PC-9 (cell line): ENCODE results near the gene NUP188. TPM values are rescaled to one million over a fixed set of nuclear protein-coding genes. Genes with fewer than 3 reads are reported as not detected.

ENCODE experiments used
- BruUV-seq: library from RNA; stranded (reverse); fragments of 400-500 nt; replicated peaks from 2 replicates; lab custom pipeline; 2021; lab: Mats Ljungman, UMichigan
- CTCF ChIA-PET: fragments of 300-600 bp; sonication (Branson Sonifier 250); formaldehyde crosslinking; loops from one replicate; lab custom pipeline; 2022; ENCODE audit warnings: antibody characterized with exemption; lab: Charles Lee
- POLR2A ChIA-PET: fragments of 300-600 bp; sonication (Branson Sonifier 250); formaldehyde crosslinking; loops from one replicate; lab custom pipeline; 2022; ENCODE audit warnings: antibody characterized with exemption; ENCODE audit not compliant: unreplicated experiment; lab: Charles Lee
- DNase-seq, 2 experiments: peaks; one replicate each; pipeline versions ENCODE4 v3.0.0 to v3.0.0-alpha.2; 2015 to 2022; ENCODE audit warnings: mixed read lengths in 1 of 2
- H2AFZ ChIP-seq: fragments of 200-600 bp; sonication (generic); 2 replicates; pipeline ENCODE4 v1.8.1; 2017; ENCODE audit warnings: antibody characterized with exemption
- H3F3A ChIP-seq: fragments of 200-600 bp; sonication (generic); 2 replicates; pipeline ENCODE4 v1.8.1; 2017; ENCODE audit warnings: antibody characterized with exemption, mild to moderate bottlenecking, low read depth; ENCODE audit not compliant: insufficient read depth
- H3K27ac ChIP-seq: fragments of 200-600 bp; sonication (generic); 2 replicates; pipeline ENCODE4 v1.6.1; 2016; ENCODE audit warnings: mixed run types
- H3K27me3 ChIP-seq: fragments of 200-600 bp; sonication (generic); 2 replicates; pipeline ENCODE4 v1.6.1; 2016; ENCODE audit warnings: low read depth, mixed run types; ENCODE audit not compliant: insufficient read depth
- H3K36me3 ChIP-seq: fragments of 200-600 bp; sonication (generic); 2 replicates; pipeline ENCODE4 v1.6.1; 2016; ENCODE audit warnings: low read depth, mixed run types
- H3K4me1 ChIP-seq: fragments of 200-600 bp; sonication (generic); replicated peaks from 2 replicates; pipeline ENCODE4 v1.6.1; 2016; ENCODE audit warnings: mixed run types; ENCODE audit not compliant: insufficient read depth
- H3K4me2 ChIP-seq: fragments of 200-600 bp; sonication (generic); 2 replicates; pipeline ENCODE4 v1.6.1; 2017; ENCODE audit warnings: mixed run types
- H3K4me3 ChIP-seq: fragments of 200-600 bp; sonication (generic); 2 replicates; pipeline ENCODE4 v1.6.1; 2016; ENCODE audit warnings: mixed run types
- H3K79me2 ChIP-seq: fragments of 200-600 bp; sonication (generic); 2 replicates; pipeline ENCODE4 v1.6.1; 2017; ENCODE audit warnings: low read depth, mixed run types
- H3K9me2 ChIP-seq: fragments of 200-600 bp; sonication (generic); 2 replicates; pipeline ENCODE4 v1.8.1; 2017; ENCODE audit warnings: mild to moderate bottlenecking; ENCODE audit not compliant: insufficient read depth
- H3K9me3 ChIP-seq: fragments of 200-600 bp; sonication (generic); 2 replicates; pipeline ENCODE4 v1.8.1; 2016; ENCODE audit warnings: low read depth; ENCODE audit not compliant: insufficient read depth
- H4K20me1 ChIP-seq: fragments of 200-600 bp; sonication (generic); 2 replicates; pipeline ENCODE4 v1.8.1; 2017; ENCODE audit not compliant: insufficient read depth
- EZH2 ChIP-seq: fragments of 200-600 bp; sonication (generic); IDR thresholded peaks from 2 replicates; pipeline ENCODE4 v1.8.0; 2017; ENCODE audit warnings: antibody characterized with exemption, low read depth
- intact Hi-C: fragments of 100-400 bp; cut with micrococcal nuclease; formaldehyde crosslinking; loops from one replicate; pipeline ENCODE4 v1.10.0; 2022; ENCODE audit not compliant: unreplicated experiment
- total RNA-seq: library from RNA; stranded (reverse); gene quantifications from 2 replicates; pipeline ENCODE4 v1.2.3, GENCODE V29; 2021
- TF ChIP-seq, protein P1 (sequence below): fragments of 200-600 bp; sonication (generic); conservative IDR thresholded peaks from 2 replicates; pipeline ENCODE4 v1.6.1; 2017; ENCODE audit warnings: mixed run types, antibody characterized with exemption, mild to moderate bottlenecking, moderate library complexity

Gene NUP188
- total RNA-seq, 1 experiment from 2014 or later, result 90.0 TPM

DNA sequence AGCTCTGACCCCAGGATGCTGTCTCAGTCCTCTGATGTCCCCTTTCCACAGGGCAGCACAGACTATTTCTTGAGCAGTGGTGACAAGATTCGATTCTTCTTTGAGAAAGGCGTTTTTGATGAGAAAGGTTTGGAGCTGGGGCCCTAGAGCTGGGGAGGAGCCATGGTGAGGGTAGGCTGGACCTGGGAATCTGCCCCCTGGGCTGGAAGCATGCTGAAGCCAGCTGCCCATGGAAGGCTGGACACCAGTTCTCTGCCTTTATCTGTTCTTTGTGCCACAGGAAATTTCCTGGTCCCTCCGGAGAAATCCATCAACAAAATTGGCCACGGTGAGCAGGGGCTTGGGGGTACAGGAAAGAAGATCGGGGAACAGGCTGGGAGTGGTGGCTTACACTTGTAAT, 13.8 kb upstream of the NUP188 start:
- no peaks in the 10 kb centered on the region for H3K4me1 ChIP-seq
- H3K4me3 ChIP-seq, result no peak overlapping the region
- H3K79me2 ChIP-seq, result no peaks in the 10 kb centered on the region
- no peaks in the 10 kb centered on the region for H4K20me1 ChIP-seq
- POLR2A ChIA-PET, result no interaction called here
- no peak overlapping the region for H2AFZ ChIP-seq
- CTCF ChIA-PET, result interaction anchor here (0.6 kb wide), 1 partner anchor 818 kb away, joined by 4 read pairs; no protein-coding TSS in a partner anchor
- H3K9me2 ChIP-seq, result no peaks in the 10 kb centered on the region
- BruUV-seq, result no TSS peak
- H3F3A ChIP-seq, result peaks cover 4% of the 10 kb centered on the region; the same call in 1 of the 2 replicates
- H3K27me3 ChIP-seq, result no peaks in the 10 kb centered on the region
- H3K9me3 ChIP-seq, result no peaks in the 10 kb centered on the region
- H3K36me3 ChIP-seq, result no peaks in the 10 kb centered on the region
- no peak for TF ChIP-seq EZH2
- TF ChIP-seq, protein P1, sequence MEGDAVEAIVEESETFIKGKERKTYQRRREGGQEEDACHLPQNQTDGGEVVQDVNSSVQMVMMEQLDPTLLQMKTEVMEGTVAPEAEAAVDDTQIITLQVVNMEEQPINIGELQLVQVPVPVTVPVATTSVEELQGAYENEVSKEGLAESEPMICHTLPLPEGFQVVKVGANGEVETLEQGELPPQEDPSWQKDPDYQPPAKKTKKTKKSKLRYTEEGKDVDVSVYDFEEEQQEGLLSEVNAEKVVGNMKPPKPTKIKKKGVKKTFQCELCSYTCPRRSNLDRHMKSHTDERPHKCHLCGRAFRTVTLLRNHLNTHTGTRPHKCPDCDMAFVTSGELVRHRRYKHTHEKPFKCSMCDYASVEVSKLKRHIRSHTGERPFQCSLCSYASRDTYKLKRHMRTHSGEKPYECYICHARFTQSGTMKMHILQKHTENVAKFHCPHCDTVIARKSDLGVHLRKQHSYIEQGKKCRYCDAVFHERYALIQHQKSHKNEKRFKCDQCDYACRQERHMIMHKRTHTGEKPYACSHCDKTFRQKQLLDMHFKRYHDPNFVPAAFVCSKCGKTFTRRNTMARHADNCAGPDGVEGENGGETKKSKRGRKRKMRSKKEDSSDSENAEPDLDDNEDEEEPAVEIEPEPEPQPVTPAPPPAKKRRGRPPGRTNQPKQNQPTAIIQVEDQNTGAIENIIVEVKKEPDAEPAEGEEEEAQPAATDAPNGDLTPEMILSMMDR, result no peak
- intact Hi-C loops, result no loop called here
- DNase-seq, result no peak
- H3K27ac ChIP-seq, result no peak overlapping the region
- H3K4me2 ChIP-seq, result no peak overlapping the region

DNA sequence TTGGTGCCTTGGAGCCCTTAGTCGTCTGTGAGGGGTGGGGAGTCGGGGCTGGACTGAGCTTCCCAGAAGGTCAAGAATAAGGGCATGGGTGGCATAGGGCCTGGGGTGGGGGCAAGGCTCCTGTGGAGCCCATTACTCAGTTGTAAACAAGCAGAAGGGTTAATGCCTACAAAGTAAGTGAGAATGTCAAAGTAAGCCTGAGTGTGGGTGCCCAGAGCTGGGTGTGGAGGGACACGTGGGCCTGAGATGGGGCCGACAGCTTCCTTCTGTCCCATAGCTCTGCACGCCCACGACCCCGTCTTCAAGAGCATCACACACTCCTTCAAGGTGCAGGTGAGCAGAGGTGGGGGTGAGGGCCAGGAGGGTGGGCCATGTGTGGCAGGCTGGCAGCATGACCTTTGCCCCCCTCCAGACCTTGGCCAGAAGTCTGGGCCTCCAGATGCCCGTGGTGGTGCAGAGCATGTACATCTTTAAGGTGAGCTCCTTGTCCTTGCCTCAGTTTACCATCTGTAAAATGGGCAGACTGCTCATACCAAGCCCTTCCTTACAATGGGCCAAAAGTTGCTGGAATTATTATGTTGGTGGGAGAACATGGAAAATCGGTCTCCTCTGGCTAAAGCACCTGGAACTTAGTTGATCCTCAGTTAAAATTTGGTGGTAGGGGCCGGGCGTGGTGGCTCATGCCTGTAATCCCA, 11.2 kb upstream of the NUP188 start:
- no peak for DNase-seq
- no peaks in the 10 kb centered on the region for H4K20me1 ChIP-seq
- H3K9me2 ChIP-seq, result no peaks in the 10 kb centered on the region
- H3K27ac ChIP-seq, result no peak overlapping the region
- H3K27me3 ChIP-seq, result no peaks in the 10 kb centered on the region
- H3K9me3 ChIP-seq, result no peaks in the 10 kb centered on the region
- TF ChIP-seq EZH2, result no peak
- TF ChIP-seq, protein P1, result no peak
- H3K4me3 ChIP-seq, result no peak overlapping the region
- no peak overlapping the region for H2AFZ ChIP-seq
- H3K79me2 ChIP-seq, result no peaks in the 10 kb centered on the region
- intact Hi-C loops, result no loop called here
- no peak overlapping the region for H3K4me2 ChIP-seq
- H3K4me1 ChIP-seq, result no peaks in the 10 kb centered on the region
- no TSS peak for BruUV-seq
- no peaks in the 10 kb centered on the region for H3K36me3 ChIP-seq
- H3F3A ChIP-seq, result no peaks in the 10 kb centered on the region; the same call in 1 of the 2 replicates
- CTCF ChIA-PET, result interaction anchor here (0.6 kb wide), 2 partner anchors 73 to 641 kb away, joined by 4 to 5 read pairs; no protein-coding TSS in a partner anchor
- POLR2A ChIA-PET, result interaction anchor here (0.6 kb wide), 1 partner anchor 78 kb away, joined by 3 read pairs; no protein-coding TSS in a partner anchor

DNA sequence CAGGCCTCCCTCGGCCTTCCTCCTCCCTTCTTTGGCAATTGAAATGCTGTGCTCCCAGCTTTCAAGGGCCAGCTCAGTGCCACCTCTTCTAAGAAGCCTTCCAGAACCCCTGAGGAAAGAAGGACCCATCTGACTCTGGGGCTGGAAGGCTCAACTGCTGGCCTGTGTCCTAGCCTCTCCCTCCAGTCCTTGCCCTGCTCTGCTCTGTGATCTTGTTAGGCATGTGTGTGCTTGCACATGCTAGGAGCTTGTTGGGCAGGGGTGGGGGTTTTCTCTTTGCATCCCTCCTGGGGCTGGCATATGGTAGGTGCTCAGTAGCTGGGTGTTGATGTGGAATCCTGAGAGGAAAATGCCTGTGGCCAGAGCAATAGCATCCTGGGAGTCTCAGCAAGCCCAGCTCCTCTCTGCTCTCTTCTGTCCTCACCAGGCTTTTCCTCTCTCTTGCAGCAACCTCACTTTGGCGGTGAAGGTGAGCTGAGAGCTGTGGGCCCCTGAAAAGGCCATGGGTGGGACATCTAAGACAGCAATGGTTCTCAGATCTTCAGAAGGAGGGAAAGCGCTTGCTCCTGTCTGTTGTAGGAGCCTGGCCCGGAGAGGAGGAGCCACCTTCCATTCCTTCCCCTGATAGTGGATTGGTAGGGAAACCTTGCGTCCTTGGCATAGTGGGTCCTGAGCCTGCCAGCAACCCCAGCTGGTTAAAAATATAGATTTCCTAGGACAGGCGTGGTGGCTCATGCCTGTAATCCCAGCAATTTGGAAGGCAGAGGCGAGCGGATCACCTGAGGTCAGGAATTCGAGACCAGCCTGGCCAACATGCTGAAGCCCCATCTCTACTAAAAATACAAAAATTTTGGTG, 10.0 kb upstream of the NUP188 start:
- Histone ChIP-seq H3K36me3 (no peaks in the 10 kb centered on the region), H3F3A (no peaks in the 10 kb centered on the region; the same call in 1 of the 2 replicates), H4K20me1 (no peaks in the 10 kb centered on the region), H3K4me3 (no peak overlapping the region), H2AFZ (no peak overlapping the region), H3K27me3 (no peaks in the 10 kb centered on the region), H3K4me1 (no peaks in the 10 kb centered on the region), H3K27ac (no peak overlapping the region), H3K4me2 (no peak overlapping the region), H3K79me2 (no peaks in the 10 kb centered on the region), H3K9me2 (no peaks in the 10 kb centered on the region), H3K9me3 (no peaks in the 10 kb centered on the region)
- intact Hi-C loops, result no loop called here
- CTCF ChIA-PET, result interaction anchor here (0.6 to 0.8 kb wide), 3 partner anchors 9 to 642 kb away, joined by 4 to 6 read pairs (median 4); no protein-coding TSS in a partner anchor
- TF ChIP-seq EZH2, result no peak
- TF ChIP-seq, protein P1, result no peak
- no peak for DNase-seq
- BruUV-seq, result no TSS peak
- POLR2A ChIA-PET, result interaction anchor here (0.5 kb wide), 1 partner anchor 13 kb away, joined by 5 read pairs; no protein-coding TSS in a partner anchor
